Aorta (tissue), 5 donors: ENCODE measurements around the gene FBXO42. TPM values are rescaled to one million over a fixed set of nuclear protein-coding genes. Genes with fewer than 3 reads are reported as not detected.

ENCODE experiments used
- ATAC-seq: fragments of 200-7000 bp; cut with Tn5 transposase; one replicate; pipeline ENCODE4 v1.9.1; 2022; ENCODE audit warnings: moderate library complexity; ENCODE audit not compliant: low FRiP score
- DNase-seq, 2 donors: peaks; one replicate each; pipeline ENCODE4 v3.0.0-alpha.2; 2020
- H3K27ac ChIP-seq, 2 donors: one replicate each; pipeline ENCODE4 v1.5.1; 2013; ENCODE audit warnings: low read length in 2 of 2, mild to moderate bottlenecking in 2 of 2, moderate library complexity in 2 of 2, control low read depth in 1 of 2, inconsistent platforms in 1 of 2, low read depth in 1 of 2
- H3K27me3 ChIP-seq, 2 donors: one replicate each; pipeline ENCODE4 v1.6.1; 2013; ENCODE audit warnings: control low read depth in 1 of 2, low read length in 1 of 2, mild to moderate bottlenecking in 1 of 2, moderate library complexity in 1 of 2; ENCODE audit not compliant: insufficient read depth in 2 of 2, control insufficient read depth in 1 of 2
- H3K36me3 ChIP-seq, 2 donors: one replicate each; pipeline ENCODE4 v1.6.1; 2013; ENCODE audit warnings: control low read depth in 1 of 2, low read length in 1 of 2, mild to moderate bottlenecking in 1 of 2; ENCODE audit not compliant: insufficient read depth in 2 of 2, control insufficient read depth in 1 of 2
- H3K4me1 ChIP-seq, 2 donors: one replicate each; pipeline ENCODE4 v1.6.1; 2013; ENCODE audit warnings: low read length in 2 of 2, control low read depth in 1 of 2, mild to moderate bottlenecking in 1 of 2, moderate library complexity in 1 of 2; ENCODE audit not compliant: insufficient read depth in 2 of 2, control insufficient read depth in 1 of 2
- H3K4me3 ChIP-seq, 2 donors: one replicate each; pipeline ENCODE4 v1.5.1; 2013; ENCODE audit warnings: low read length in 2 of 2, control low read depth in 1 of 2, mild to moderate bottlenecking in 1 of 2
- H3K9me3 ChIP-seq: one replicate; pipeline ENCODE4 v1.6.1; 2013; ENCODE audit warnings: mild to moderate bottlenecking, low read length; ENCODE audit not compliant: control insufficient read depth
- WGBS, 2 donors: extraction: QIAGEN DNeasy Blood & Tissue Kit; methylation state at CpG; one replicate each; pipeline ENCODE4 v1.1.7; 2013; 5-methylcytosine and 5-hydroxymethylcytosine counted together
- intact Hi-C, 2 donors: fragments of 100-400 bp; cut with DNase I; formaldehyde crosslinking; loops; one replicate each; pipeline versions ENCODE4 v1.14.2 to v1.15.0; 2022
- polyA plus RNA-seq, 2 donors: library from polyadenylated mRNA; stranded (reverse); fragments of 200-250 nt; gene quantifications; one replicate each; pipeline ENCODE4 v1.2.3, GENCODE V29; 2013
- total RNA-seq, 2 donors: library from RNA; stranded (reverse); fragmentation: NEBNext Ultra II Directional; extraction: Animal tissue kit (Norgen Biotek cat#: 25700); gene quantifications; one replicate each; pipeline ENCODE4 v1.2.1, GENCODE V29; 2021
- donor health status: healthy with polysubstance abuse.
- donor health status: Bipolar disorder and iron deficiency.
- donor health status: DM: no; HTN: no; CAD: no.
- donor health status: DM: no; HTN: no; CAD: no.
- donor health status: DM: yes; HTN: yes; CAD: no.

FBXO42 gene
- total and polyA plus RNA-seq, 4 donors, result 9.4 to 33.3 (median 32.9) TPM

GRCh38 chr1:16318555-16318954, 33.7 kb downstream of the FBXO42 start:
- ATAC-seq (peak; percentile 60), DNase-seq (peak in 1 of 2 donors; percentile 74)
- 26 to 45% methylated on average over 3 of the region's 3 CpGs for WGBS, 2 donors
- Histone ChIP-seq H3K9me3 (no peaks in the 10 kb centered on the region), H3K36me3 (peaks cover 0 to 4% of the 10 kb centered on the region in 2 donors), H3K27ac (peak overlapping the region in 1 of 2 donors; percentile 64), H3K27me3 (no peaks in the 10 kb centered on the region), H3K4me3 (no peak overlapping the region), H3K4me1 (peaks cover 3 to 9% of the 10 kb centered on the region in 2 donors)
- intact Hi-C loops, result no loop called here

GRCh38 chr1:16315437-16315836, 36.8 kb downstream of the FBXO42 start:
- H3K4me3 ChIP-seq, result no peak overlapping the region
- H3K9me3 ChIP-seq, result no peaks in the 10 kb centered on the region
- no peak for ATAC-seq
- H3K27me3 ChIP-seq, result no peaks in the 10 kb centered on the region
- peaks cover 0 to 5% of the 10 kb centered on the region in 2 donors for H3K36me3 ChIP-seq
- no peak overlapping the region for H3K27ac ChIP-seq
- H3K4me1 ChIP-seq, result peaks cover under 1 to 3% of the 10 kb centered on the region in 2 donors
- 49% methylated on average over 4 of the region's 4 CpGs for WGBS, 2 donors
- DNase-seq, result no peak
- intact Hi-C loops, result no loop called here

GRCh38 chr1:16307222-16307621, 45.1 kb downstream of the FBXO42 start:
- Histone ChIP-seq H3K9me3 (no peaks in the 10 kb centered on the region), H3K27me3 (no peaks in the 10 kb centered on the region), H3K4me3 (no peak overlapping the region), H3K27ac (no peak overlapping the region), H3K4me1 (no peaks in the 10 kb centered on the region), H3K36me3 (peaks cover 2 to 12% of the 10 kb centered on the region in 2 donors)
- DNase-seq (no peak), ATAC-seq (no peak)
- intact Hi-C loops, result no loop called here
- 92 to 96% methylated on average over 3 of the region's 3 CpGs for WGBS, 2 donors

- Histone ChIP-seq H3K4me3 (no peak overlapping the region), H3K9me3 (no peaks in the 10 kb centered on the region), H3K27ac (peak overlapping the region in 1 of 2 donors; percentile 29), H3K36me3 (peaks cover 2 to 10% of the 10 kb centered on the region in 2 donors), H3K4me1 (peaks cover 0 to 2% of the 10 kb centered on the region in 2 donors), H3K27me3 (no peaks in the 10 kb centered on the region)
- intact Hi-C loops, result no loop called here
- DNase-seq (no peak), ATAC-seq (no peak)
- 92% methylated on average over 12 of the region's 12 CpGs for WGBS, 2 donors
These were observed 49.3 kb downstream of the FBXO42 start for GRCh38 chr1:16302709-16303627.

GRCh38 chr1:16300436-16300835, 51.8 kb downstream of the FBXO42 start:
- Histone ChIP-seq H3K4me1 (peaks cover 3% of the 10 kb centered on the region in 2 donors), H3K9me3 (no peaks in the 10 kb centered on the region), H3K36me3 (peaks cover 2 to 7% of the 10 kb centered on the region in 2 donors), H3K27me3 (no peaks in the 10 kb centered on the region), H3K27ac (peak overlapping the region in 1 of 2 donors; percentile 48), H3K4me3 (no peak overlapping the region)
- DNase-seq, result no peak
- intact Hi-C loops, result no loop called here
- 69 to 74% methylated on average over 3 of the region's 3 CpGs for WGBS, 2 donors
- no peak for ATAC-seq

GRCh38 chr1:16298653-16299052, 53.6 kb downstream of the FBXO42 start:
- DNase-seq (no peak), ATAC-seq (no peak)
- peaks cover 0 to 4% of the 10 kb centered on the region in 2 donors for H3K36me3 ChIP-seq
- H3K27ac ChIP-seq, result peak overlapping the region; percentile 4 to 70
- H3K4me1 ChIP-seq, result peaks cover 7 to 9% of the 10 kb centered on the region in 2 donors
- whole genome bisulfite sequencing, 2 donors, result 75 to 84% methylated on average over 12 of the region's 12 CpGs
- no peaks in the 10 kb centered on the region for H3K9me3 ChIP-seq
- no peaks in the 10 kb centered on the region for H3K27me3 ChIP-seq
- H3K4me3 ChIP-seq, result no peak overlapping the region
- intact Hi-C loops, result loop anchor here in 1 of 2 donors (5.0 kb wide), 1 partner anchor 54 kb away; the partner anchor contains the start of gene FBXO42

- H3K4me1 ChIP-seq, result peaks cover 9 to 12% of the 10 kb centered on the region in 2 donors
- no peaks in the 10 kb centered on the region for H3K27me3 ChIP-seq
- H3K9me3 ChIP-seq, result no peaks in the 10 kb centered on the region
- H3K4me3 ChIP-seq, result no peak overlapping the region
- H3K27ac ChIP-seq, result peak overlapping the region in 1 of 2 donors; percentile 48
- peaks cover 0 to 2% of the 10 kb centered on the region in 2 donors for H3K36me3 ChIP-seq
- intact Hi-C loops, result loop anchor here in 1 of 2 donors (5.0 kb wide), 1 partner anchor 56 kb away; the partner anchor contains the start of gene FBXO42
- DNase-seq (no peak), ATAC-seq (no peak)
- WGBS, 2 donors, result 48 to 51% methylated on average over 4 of the region's 4 CpGs
These were observed 55.6 kb downstream of the FBXO42 start for GRCh38 chr1:16296643-16297042.

- Histone ChIP-seq H3K4me1 (peaks cover 10 to 18% of the 10 kb centered on the region in 2 donors), H3K27me3 (no peaks in the 10 kb centered on the region), H3K36me3 (peaks cover 0 to 2% of the 10 kb centered on the region in 2 donors), H3K9me3 (no peaks in the 10 kb centered on the region), H3K27ac (peak overlapping the region; percentile 57 to 95), H3K4me3 (no peak overlapping the region)
- WGBS, 2 donors, result 44 to 46% methylated on average over 3 of the region's 3 CpGs
- ATAC-seq (peak; percentile 4), DNase-seq (no peak)
- intact Hi-C loops, result loop anchor here (5.0 kb wide), 2 partner anchors 42 to 58 kb away; partner anchors contain the start of gene FBXO42 (in 2 of the 2)
These were observed 57.8 kb downstream of the FBXO42 start for GRCh38 chr1:16294219-16295212.
